Activated naive CD4-positive, alpha-beta T cell treated with anti-CD3 and anti-CD28 coated beads for 36 hours (primary cell): Measurements from ENCODE around the gene GOLGA1. TPM values are rescaled to one million over a fixed set of nuclear protein-coding genes. Genes with fewer than 3 reads are reported as not detected.
"Not testable (repeated sequence)": the region's sequence is repeated elsewhere in the genome, so short reads cannot be mapped to it uniquely, and the experiment has no call there.

Experiments
- CTCF ChIA-PET: fragments of 350-600 bp; sonication (Branson Sonifier 250); formaldehyde crosslinking; loops from one replicate; lab custom pipeline; 2021; ENCODE audit warnings: antibody characterized with exemption; lab: Charles Lee
- DNase-seq: peaks from one replicate; pipeline ENCODE4 v3.0.0-alpha.2; 2020
- H3K27ac Mint-ChIP-seq: one replicate; pipeline ENCODE4 v1.8.0; 2021; ENCODE audit warnings: mild to moderate bottlenecking, mixed read lengths
- H3K27me3 Mint-ChIP-seq: one replicate; pipeline ENCODE4 v1.8.0; 2021; ENCODE audit warnings: low read depth, mixed read lengths
- H3K36me3 Mint-ChIP-seq: one replicate; pipeline ENCODE4 v1.8.0; 2021; ENCODE audit warnings: low read depth, mixed read lengths
- H3K4me1 Mint-ChIP-seq: one replicate; pipeline ENCODE4 v1.8.0; 2021; ENCODE audit warnings: low read depth, mixed read lengths
- H3K4me3 Mint-ChIP-seq: one replicate; pipeline ENCODE4 v1.8.0; 2021; ENCODE audit warnings: mild to moderate bottlenecking, moderate library complexity, mixed read lengths
- H3K9me3 Mint-ChIP-seq: one replicate; pipeline ENCODE4 v1.8.0; 2021; ENCODE audit warnings: mixed read lengths
- intact Hi-C: fragments of 100-400 bp; cut with micrococcal nuclease; formaldehyde crosslinking; loops from one replicate; pipeline ENCODE4 v1.15.1; 2023
- total RNA-seq, 2 experiments: library from RNA; stranded (reverse); gene quantifications; one replicate each; pipeline ENCODE4 v1.2.3, GENCODE V29; 2021

GOLGA1 gene
- total RNA-seq, 2 experiments from 2014 or later: 14.3 to 15.8 TPM

- H3K36me3 Mint-ChIP-seq: peaks cover 35% of the 10 kb centered on the region
- intact Hi-C loops: no loop called here
- peaks cover 11% of the 10 kb centered on the region for H3K4me1 Mint-ChIP-seq
- H3K27ac Mint-ChIP-seq: no peak overlapping the region
- no peaks in the 10 kb centered on the region for H3K27me3 Mint-ChIP-seq
- CTCF ChIA-PET: no interaction called here
- H3K4me3 Mint-ChIP-seq: no peak overlapping the region
- no peaks in the 10 kb centered on the region for H3K9me3 Mint-ChIP-seq
- no peak for DNase-seq
These were observed 6.6 kb downstream of the GOLGA1 start for GRCh38 chr9:124934290-124934689.

GRCh38 chr9:124932333-124932732 is 8.6 kb downstream of the GOLGA1 start:
- H3K4me1 Mint-ChIP-seq: peaks cover 2% of the 10 kb centered on the region
- no peak overlapping the region for H3K27ac Mint-ChIP-seq
- no peak for DNase-seq
- H3K27me3 Mint-ChIP-seq: no peaks in the 10 kb centered on the region
- intact Hi-C loops: no loop called here
- H3K9me3 Mint-ChIP-seq: no peaks in the 10 kb centered on the region
- CTCF ChIA-PET: no interaction called here
- H3K36me3 Mint-ChIP-seq: peaks cover 40% of the 10 kb centered on the region
- H3K4me3 Mint-ChIP-seq: no peak overlapping the region

- CTCF ChIA-PET: interaction anchor here (0.5 to 1.0 kb wide), 3 partner anchors 13 to 140 kb away, joined by 3 to 5 read pairs (median 5); no protein-coding TSS in a partner anchor
- intact Hi-C loops: no loop called here
- H3K27ac Mint-ChIP-seq: no peak overlapping the region
These were observed 11.4 kb downstream of the GOLGA1 start for GRCh38 chr9:124929464-124929863.

GRCh38 chr9:124928116-124928515 is 12.8 kb downstream of the GOLGA1 start:
- peaks cover 2% of the 10 kb centered on the region for H3K4me1 Mint-ChIP-seq
- peaks cover 30% of the 10 kb centered on the region for H3K36me3 Mint-ChIP-seq
- no peak overlapping the region for H3K4me3 Mint-ChIP-seq
- CTCF ChIA-PET: no interaction called here
- no peak for DNase-seq
- H3K27me3 Mint-ChIP-seq: no peaks in the 10 kb centered on the region
- no peaks in the 10 kb centered on the region for H3K9me3 Mint-ChIP-seq
- intact Hi-C loops: no loop called here
- H3K27ac Mint-ChIP-seq: no peak overlapping the region

More at GRCh38 chr9:124929464-124929863, 11.4 kb downstream of the GOLGA1 start:
- Mint-ChIP-seq H3K9me3 (no peaks in the 10 kb centered on the region), H3K4me3 (no peak overlapping the region), H3K36me3 (peaks cover 40% of the 10 kb centered on the region), H3K4me1 (peaks cover 2% of the 10 kb centered on the region), H3K27me3 (no peaks in the 10 kb centered on the region)
- DNase-seq: no peak

- H3K27ac Mint-ChIP-seq, H3K4me1 Mint-ChIP-seq, DNase-seq, H3K4me3 Mint-ChIP-seq, intact Hi-C loops, H3K27me3 Mint-ChIP-seq, CTCF ChIA-PET, H3K9me3 Mint-ChIP-seq: not testable (repeated sequence)
- H3K36me3 Mint-ChIP-seq: peaks cover 23% of the 10 kb centered on the region
These were observed 20.5 kb downstream of the GOLGA1 start for GRCh38 chr9:124920394-124920793.

GRCh38 chr9:124914753-124915405 is 26.0 kb downstream of the GOLGA1 start:
- intact Hi-C loops: no loop called here

GRCh38 chr9:124913378-124913777 is 27.5 kb downstream of the GOLGA1 start:
- no peaks in the 10 kb centered on the region for H3K27me3 Mint-ChIP-seq
- DNase-seq: no peak
- no peaks in the 10 kb centered on the region for H3K9me3 Mint-ChIP-seq
- H3K4me3 Mint-ChIP-seq: no peak overlapping the region
- CTCF ChIA-PET: no interaction called here
- H3K27ac Mint-ChIP-seq: no peak overlapping the region
- no peaks in the 10 kb centered on the region for H3K4me1 Mint-ChIP-seq
- intact Hi-C loops: no loop called here
- peaks cover 35% of the 10 kb centered on the region for H3K36me3 Mint-ChIP-seq

More at GRCh38 chr9:124914753-124915405, 26.0 kb downstream of the GOLGA1 start:
- Mint-ChIP-seq H3K4me1 (no peaks in the 10 kb centered on the region), H3K27ac (no peak overlapping the region), H3K36me3 (peaks cover 33% of the 10 kb centered on the region), H3K9me3 (no peaks in the 10 kb centered on the region), H3K4me3 (no peak overlapping the region), H3K27me3 (no peaks in the 10 kb centered on the region)
- CTCF ChIA-PET: no interaction called here
- DNase-seq: no peak

- no peak for DNase-seq
- intact Hi-C loops: no loop called here
- Mint-ChIP-seq H3K9me3 (no peaks in the 10 kb centered on the region), H3K4me1 (no peaks in the 10 kb centered on the region), H3K27ac (no peak overlapping the region), H3K4me3 (no peak overlapping the region), H3K27me3 (no peaks in the 10 kb centered on the region), H3K36me3 (peaks cover 38% of the 10 kb centered on the region)
- CTCF ChIA-PET: interaction anchor here (0.6 kb wide), 1 partner anchor 28 kb away, joined by 3 read pairs; no protein-coding TSS in a partner anchor
These were observed 29.1 kb downstream of the GOLGA1 start for GRCh38 chr9:124911766-124912165.

GRCh38 chr9:124908098-124908497 is 32.8 kb downstream of the GOLGA1 start:
- CTCF ChIA-PET: interaction anchor here (1.1 kb wide), 1 partner anchor 130 kb away, joined by 4 read pairs; no protein-coding TSS in a partner anchor
- Mint-ChIP-seq H3K9me3 (no peaks in the 10 kb centered on the region), H3K27ac (no peak overlapping the region), H3K36me3 (peaks cover 37% of the 10 kb centered on the region), H3K4me3 (no peak overlapping the region), H3K27me3 (no peaks in the 10 kb centered on the region), H3K4me1 (no peaks in the 10 kb centered on the region)
- intact Hi-C loops: no loop called here
- no peak for DNase-seq

- H3K36me3 Mint-ChIP-seq: peaks cover 38% of the 10 kb centered on the region
- H3K9me3 Mint-ChIP-seq: no peaks in the 10 kb centered on the region
- no peaks in the 10 kb centered on the region for H3K27me3 Mint-ChIP-seq
These were observed 33.9 kb downstream of the GOLGA1 start for GRCh38 chr9:124906966-124907365.

GRCh38 chr9:124899845-124900244 is 41.0 kb downstream of the GOLGA1 start:
- peaks cover 6% of the 10 kb centered on the region for H3K4me1 Mint-ChIP-seq

More at GRCh38 chr9:124906966-124907365, 33.9 kb downstream of the GOLGA1 start:
- DNase-seq: no peak
- H3K4me1 Mint-ChIP-seq: no peaks in the 10 kb centered on the region
- CTCF ChIA-PET: no interaction called here
- intact Hi-C loops: no loop called here
- H3K4me3 Mint-ChIP-seq: no peak overlapping the region
- H3K27ac Mint-ChIP-seq: no peak overlapping the region

GRCh38 chr9:124897570-124898460 is 43.1 kb downstream of the GOLGA1 start:
- intact Hi-C loops: no loop called here
- DNase-seq: no peak
- Mint-ChIP-seq H3K27ac (no peak overlapping the region), H3K9me3 (no peaks in the 10 kb centered on the region), H3K4me1 (peaks cover 11% of the 10 kb centered on the region), H3K4me3 (no peak overlapping the region), H3K36me3 (peaks cover 50% of the 10 kb centered on the region), H3K27me3 (no peaks in the 10 kb centered on the region)
- CTCF ChIA-PET: no interaction called here

More at GRCh38 chr9:124899845-124900244, 41.0 kb downstream of the GOLGA1 start:
- no peaks in the 10 kb centered on the region for H3K27me3 Mint-ChIP-seq
- intact Hi-C loops: no loop called here
- H3K4me3 Mint-ChIP-seq: no peak overlapping the region
- H3K9me3 Mint-ChIP-seq: no peaks in the 10 kb centered on the region
- peaks cover 42% of the 10 kb centered on the region for H3K36me3 Mint-ChIP-seq
- H3K27ac Mint-ChIP-seq: no peak overlapping the region
- CTCF ChIA-PET: no interaction called here
- DNase-seq: no peak
